T47D (cell line): Measurements from ENCODE around the gene RTN4IP1.

Experiments
- DNase-seq, 2 experiments: peaks; one replicate each; pipeline versions ENCODE4 v3.0.0 to v3.0.0-alpha.2; 2011 to 2012; ENCODE audit warnings: low read depth in 1 of 2, low spot score in 1 of 2
- JUND ChIP-seq: IDR thresholded peaks from 2 replicates; pipeline ENCODE4 v1.6.1; 2012; ENCODE audit warnings: low read depth
- in situ Hi-C: cut with HindIII; loops from 2 replicates; pipeline ENCODE4 v1.10.0; 2016; ENCODE audit warnings: low sequenced_read_pairs, low pct_unique_long_range_greater_than_20kb

Gene RTN4IP1, protein sequence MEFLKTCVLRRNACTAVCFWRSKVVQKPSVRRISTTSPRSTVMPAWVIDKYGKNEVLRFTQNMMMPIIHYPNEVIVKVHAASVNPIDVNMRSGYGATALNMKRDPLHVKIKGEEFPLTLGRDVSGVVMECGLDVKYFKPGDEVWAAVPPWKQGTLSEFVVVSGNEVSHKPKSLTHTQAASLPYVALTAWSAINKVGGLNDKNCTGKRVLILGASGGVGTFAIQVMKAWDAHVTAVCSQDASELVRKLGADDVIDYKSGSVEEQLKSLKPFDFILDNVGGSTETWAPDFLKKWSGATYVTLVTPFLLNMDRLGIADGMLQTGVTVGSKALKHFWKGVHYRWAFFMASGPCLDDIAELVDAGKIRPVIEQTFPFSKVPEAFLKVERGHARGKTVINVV

DNA sequence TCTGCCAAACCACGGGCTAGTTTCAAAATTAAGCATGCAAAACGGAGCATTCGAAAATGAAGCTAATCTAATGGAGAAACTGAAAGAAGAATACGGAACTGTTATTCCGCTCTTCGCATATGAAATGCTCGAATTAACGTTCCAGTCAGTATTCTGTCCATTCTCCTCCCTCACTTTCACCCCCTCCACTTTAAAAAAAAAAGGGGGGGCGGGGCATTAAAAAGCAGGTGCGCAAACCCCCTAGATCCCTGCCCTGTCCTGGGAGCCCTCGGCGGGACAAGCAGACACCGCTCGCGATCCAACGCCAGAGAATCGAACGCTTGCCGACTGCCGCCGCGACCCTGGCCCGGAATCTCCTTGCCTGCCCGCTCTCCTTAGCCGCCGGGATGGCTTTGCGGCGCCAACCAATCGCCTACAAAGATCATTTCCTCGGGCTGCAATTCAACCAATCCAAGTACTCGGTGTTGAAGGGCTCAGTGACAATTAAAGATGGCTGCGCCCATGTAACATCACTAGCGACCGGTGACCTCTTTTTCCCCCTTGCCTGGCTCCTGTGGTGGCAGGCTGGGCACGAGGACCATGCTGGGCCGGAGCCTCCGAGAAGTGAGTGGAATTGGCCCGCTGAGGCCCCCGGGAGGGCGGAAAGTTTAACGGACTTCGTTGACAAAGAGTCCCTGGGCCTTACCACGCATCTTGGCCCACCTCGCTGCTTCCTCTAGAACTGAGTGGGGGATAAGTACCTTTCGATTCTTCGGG, at the start of gene RTN4IP1, which contains the start of gene QRSL1:
TSS of gene RTN4IP1 (minus strand) at position 396 of the 756 bp plus-strand sequence. CDS start 477 bp downstream, outside the sequence.
TSS of gene QRSL1 (plus strand) at position 476 of the 756 bp plus-strand sequence. CDS start at position 580, 104 bp downstream.
- no peak for TF ChIP-seq JUND
- in situ Hi-C loops = no loop called here

DNA sequence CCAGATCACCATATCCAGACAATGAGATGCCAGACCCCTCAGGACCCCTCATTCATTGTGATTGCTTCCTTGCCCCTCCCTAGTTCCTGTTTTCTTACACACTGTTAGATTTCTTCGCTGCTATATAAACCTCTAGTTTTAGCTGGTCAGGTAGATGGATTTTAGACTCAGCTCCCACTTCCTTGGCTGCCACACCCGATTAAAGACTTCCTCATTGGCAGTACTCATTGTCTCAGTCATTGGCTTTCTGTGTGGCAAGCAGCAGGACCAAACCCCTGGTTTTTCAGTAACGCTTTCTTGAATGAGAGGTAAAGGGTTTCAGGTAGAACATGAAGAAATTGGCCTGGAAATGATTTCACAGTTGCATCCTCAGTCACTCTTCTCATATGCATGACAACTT, 48.0 kb upstream of the RTN4IP1 start:
- in situ Hi-C loops = no loop called here
- TF ChIP-seq JUND = no peak
- no peak for DNase-seq

More for the DNA sequence above, at the start of gene RTN4IP1, which contains the start of gene QRSL1:
- peak; percentile 78 to 92 for DNase-seq

DNA sequence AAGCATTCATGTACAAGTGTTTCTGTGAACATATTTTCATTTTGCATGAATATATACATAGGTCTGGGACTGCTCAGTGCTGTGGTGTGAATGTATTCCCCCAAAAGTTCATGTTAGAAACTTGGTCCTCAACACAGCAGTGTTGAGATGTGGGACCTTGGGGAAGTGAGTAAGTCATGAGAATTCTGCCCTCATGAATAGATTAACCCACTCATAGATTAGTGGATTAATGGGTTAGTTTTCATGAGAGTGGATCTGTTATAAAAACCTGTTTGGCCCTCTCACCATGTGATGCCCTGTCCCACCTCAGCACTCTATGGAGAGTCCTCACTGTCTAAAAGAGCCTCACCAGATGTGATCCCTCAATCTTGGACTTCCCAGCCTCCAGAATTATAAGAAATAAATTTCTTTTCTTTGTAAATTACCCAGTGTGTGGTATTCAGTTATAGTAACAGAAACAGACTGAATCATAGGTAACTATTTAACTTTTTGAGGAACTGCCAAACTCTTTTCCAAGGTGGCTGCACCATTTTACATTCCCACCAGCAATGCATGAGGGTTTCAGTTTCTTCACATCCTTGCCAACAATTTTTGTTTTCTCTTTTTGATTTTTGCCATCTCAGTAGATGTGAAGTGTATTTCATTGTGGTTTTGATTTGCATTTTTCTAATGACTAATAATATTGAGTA, 45.4 kb upstream of the RTN4IP1 start:
- no peak for DNase-seq
- TF ChIP-seq JUND = no peak
- in situ Hi-C loops = no loop called here

DNA sequence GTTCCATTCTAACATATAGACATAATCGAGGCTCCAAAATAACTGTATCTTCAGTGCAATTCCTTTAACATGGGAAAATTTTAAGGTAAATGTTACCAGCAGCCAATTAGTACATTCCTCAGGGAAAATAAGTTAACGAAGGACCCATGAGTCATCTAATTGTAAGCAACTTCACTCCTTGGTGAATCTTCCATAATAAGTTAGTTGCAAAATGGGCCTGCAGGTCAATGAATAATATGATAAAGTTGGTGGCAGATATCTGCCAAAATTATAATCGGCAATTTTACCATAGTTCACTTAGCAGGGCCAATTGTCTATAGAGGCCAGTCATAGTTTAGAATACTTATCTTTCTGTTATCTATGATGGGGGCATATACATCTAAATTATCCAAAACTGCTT, 42.4 kb upstream of the RTN4IP1 start:
- in situ Hi-C loops = no loop called here
- no peak for DNase-seq
- no peak for TF ChIP-seq JUND

DNA sequence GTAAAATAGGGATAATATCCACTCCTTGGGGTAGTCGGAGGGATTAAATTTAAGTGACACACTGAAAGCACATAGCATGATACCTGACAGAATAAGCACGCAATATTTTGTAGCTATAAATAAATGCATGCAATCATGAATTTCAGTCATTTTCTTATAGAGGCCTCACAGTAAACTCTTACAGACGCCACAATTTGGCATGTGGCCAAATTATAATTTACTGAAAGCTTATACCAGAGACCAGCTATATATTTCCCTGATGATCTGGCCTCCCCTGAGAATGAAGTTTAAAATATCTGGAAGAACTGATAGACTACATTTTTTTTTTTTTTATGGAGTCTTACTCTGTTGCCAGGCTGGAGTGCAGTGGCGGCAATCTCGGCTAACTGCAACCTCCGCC, 40.9 kb upstream of the RTN4IP1 start:
- TF ChIP-seq JUND = no peak
- in situ Hi-C loops = no loop called here
- DNase-seq = no peak

DNA sequence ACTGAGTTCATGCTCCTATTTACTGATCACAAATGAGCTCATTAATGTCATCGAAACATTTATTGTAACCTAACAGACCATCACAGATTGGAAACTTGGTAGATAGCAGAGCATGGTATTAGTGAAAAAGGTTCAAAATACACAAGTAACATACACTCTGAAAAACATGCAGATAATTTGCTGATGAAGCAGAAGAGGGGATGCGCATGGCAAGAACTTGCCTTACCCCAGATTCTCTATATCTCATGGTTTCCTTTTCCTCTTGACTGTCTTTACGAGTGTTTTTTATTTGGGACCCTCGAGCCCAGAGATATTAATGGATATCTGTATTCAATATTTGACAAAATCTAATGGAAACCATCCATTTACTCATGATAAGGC, 37.7 kb upstream of the RTN4IP1 start:
- no peak for TF ChIP-seq JUND
- in situ Hi-C loops = no loop called here
- no peak for DNase-seq

DNA sequence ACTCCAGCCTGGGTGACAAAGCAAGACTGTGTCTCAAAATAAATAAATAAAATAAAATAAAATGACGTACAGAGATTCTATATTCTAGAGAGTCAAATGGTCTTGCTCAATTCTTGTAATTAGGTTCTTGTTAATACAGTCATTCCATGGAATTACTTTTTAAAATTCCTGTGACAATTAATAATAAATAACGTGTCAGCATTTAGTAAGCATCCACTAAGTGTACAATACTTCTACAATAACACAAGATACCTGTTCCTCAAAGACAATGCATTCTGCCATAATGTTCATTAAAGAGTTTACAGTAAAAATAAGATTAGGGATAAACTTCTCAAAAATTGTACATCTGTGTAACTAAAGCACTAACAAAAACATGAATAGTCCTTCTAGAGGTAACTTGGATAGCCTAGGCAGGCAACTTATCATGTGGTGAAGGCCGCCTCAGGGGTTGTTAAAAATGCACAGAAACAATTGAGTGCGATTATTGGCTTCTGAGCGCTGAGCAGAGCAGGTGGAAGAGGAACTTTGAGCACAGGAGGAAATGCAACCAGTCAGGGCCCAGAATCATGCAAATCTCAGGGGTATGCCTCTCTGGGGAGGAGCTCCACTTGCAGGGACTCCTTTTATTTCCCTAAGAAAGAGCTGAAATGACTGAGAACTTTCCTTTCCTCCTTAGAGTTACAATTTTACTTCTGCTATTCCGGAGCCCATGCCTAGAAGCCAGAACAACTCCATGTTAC, 37.2 kb upstream of the RTN4IP1 start:
- no peak for TF ChIP-seq JUND
- in situ Hi-C loops = no loop called here
- no peak for DNase-seq

DNA sequence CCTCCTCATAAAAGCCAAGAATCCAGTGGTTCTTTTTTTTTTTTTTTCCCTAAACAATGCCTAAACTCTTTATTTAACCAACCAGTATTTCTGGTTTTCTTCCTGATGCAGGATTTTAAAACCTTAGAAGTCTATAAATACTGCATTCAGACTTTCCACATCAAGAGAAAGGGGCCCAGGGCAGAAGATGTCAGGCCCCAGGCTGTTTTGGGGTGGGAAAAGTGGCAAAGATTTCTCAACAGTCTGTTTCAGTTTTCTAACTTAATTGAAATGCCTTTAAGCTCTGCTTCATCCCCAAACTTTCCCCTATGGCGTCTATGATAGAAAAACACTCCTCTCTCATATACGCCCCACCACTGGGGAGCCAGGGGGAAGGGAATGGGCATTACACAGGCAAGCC, 33.2 kb upstream of the RTN4IP1 start:
- TF ChIP-seq JUND = no peak
- no peak for DNase-seq
- in situ Hi-C loops = no loop called here

DNA sequence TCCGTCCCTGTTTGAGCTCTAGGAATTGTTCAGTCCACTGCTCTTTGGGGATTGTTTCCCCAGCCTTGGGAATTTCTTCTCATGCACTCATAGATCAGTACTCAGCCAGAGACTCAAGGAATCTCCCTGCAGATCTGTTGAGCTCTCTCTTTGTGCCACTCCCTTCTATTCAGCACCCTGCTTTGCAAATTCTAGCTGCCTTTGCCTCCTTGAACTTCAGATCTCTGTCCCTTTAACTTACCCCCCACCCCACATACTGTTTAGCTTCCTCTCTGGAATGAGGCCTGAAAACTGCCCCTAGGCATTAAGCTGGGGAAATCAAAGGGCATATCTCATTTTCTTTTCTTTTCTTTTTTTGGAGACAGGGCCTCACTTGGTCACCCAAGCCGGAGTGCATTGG, 30.6 kb upstream of the RTN4IP1 start:
- no peak for TF ChIP-seq JUND
- in situ Hi-C loops = no loop called here
- DNase-seq = peak in 1 of 2 experiments; percentile 16

DNA sequence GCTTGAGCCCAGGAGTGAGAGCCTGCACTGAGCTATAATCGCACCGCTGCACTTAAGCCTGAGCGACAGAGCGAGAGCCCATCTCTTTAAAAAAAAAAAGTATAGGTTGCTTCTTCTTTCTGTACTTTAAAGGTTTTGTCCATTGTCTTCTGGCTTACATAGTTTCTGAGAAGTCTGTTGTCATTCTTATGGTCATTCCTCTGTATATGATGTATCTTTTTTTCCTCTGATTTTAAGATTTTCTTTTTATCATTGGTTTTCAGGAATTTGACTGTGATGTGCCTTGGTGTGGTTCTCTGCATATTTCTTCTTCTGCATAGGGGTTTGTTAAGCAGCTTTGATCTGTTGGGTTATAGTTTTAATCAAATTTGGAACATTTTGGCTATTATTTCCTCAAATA, 29.2 kb upstream of the RTN4IP1 start:
- no peak for TF ChIP-seq JUND
- DNase-seq = no peak
- in situ Hi-C loops = no loop called here

DNA sequence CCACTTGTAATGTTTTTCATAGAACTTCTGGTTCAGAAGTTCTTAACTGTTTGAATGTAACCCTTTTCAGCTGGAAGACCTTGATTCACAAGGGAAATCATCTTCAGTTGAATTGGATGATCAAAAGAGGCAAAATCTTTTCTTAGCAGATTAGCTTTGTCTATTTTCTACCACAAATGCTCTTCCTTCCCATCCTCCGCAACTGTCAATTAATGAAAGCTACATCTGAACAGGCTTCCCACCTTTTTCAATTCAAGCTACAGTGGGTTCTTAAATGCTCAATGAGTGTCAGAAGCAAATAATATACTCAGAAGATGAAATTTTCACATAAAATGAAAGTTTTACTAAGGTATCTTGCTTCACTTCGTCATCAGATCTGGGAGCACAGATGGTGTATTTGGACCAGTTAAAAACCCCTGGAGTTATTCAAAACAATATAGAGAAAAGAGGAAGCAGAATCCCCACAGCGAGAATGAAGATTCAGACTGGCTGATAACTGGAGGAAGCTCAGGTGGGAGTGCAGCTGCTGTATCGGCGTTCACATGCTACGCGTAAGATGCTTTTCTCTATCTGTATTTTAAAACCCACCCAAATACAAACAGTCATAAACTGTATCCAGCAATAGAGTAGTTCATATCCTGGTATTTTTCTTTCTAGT, 19.5 kb upstream of the RTN4IP1 start:
- no peak for DNase-seq
- no peak for TF ChIP-seq JUND
- in situ Hi-C loops = no loop called here

DNA sequence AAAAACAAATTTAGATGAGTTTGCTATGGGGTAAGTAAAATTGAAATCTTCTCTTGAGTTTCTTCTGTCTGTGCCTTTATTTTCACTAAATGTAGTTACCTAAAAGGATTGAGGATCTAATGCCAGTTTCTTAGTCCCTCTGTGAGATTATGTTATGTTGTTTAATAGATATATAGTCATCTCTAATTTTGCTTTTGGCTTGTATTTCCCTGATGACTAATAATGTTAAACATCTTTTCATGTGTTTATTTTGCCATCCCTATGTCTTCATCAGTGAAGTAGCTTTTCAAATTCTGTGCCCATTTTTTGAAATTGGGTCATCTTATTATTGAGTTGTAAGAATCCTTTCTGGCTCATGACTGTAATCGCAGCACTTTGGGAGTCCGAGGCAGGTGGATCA, 13.8 kb upstream of the RTN4IP1 start:
- in situ Hi-C loops = no loop called here
- no peak for TF ChIP-seq JUND
- DNase-seq = no peak
